ENCODE data around the gene SEC11A. TPM values are rescaled to one million over a fixed set of nuclear protein-coding genes. Genes with fewer than 3 reads are reported as not detected.

The SEC11A gene
- polyA plus RNA-seq, 1 donor from 2014 or later = 158 TPM

- Histone ChIP-seq H3K36me3 (ENCODE audit: insufficient read depth, low read length) (no peaks in the 10 kb centered on the region), H3K79me2 (replicated peaks; ENCODE audit: insufficient read depth, low read length) (no peaks in the 10 kb centered on the region)
These were observed 31.8 kb downstream of the SEC11A start for GRCh38 chr15:84684092-84684491.

GRCh38 chr15:84681831-84682230 is 34.1 kb downstream of the SEC11A start:
- Histone ChIP-seq H3K4me2 (ENCODE audit: low read length) (no peak overlapping the region), H3K79me2 (replicated peaks; ENCODE audit: insufficient read depth, low read length) (no peaks in the 10 kb centered on the region), H4K20me1 (ENCODE audit: insufficient read depth) (no peaks in the 10 kb centered on the region), H3F3A (ENCODE audit: insufficient read depth, low read length, poor library complexity, severe bottlenecking) (no peaks in the 10 kb centered on the region), H3K4me3 (ENCODE audit: low read length) (no peak overlapping the region), H3K27me3 (ENCODE audit: insufficient read depth, low read depth, low read length) (no peaks in the 10 kb centered on the region), H3K9me2 (ENCODE audit: insufficient read depth, low read length) (no peaks in the 10 kb centered on the region), H3K9ac (ENCODE audit: low read length) (no peak overlapping the region), H3K27ac (ENCODE audit: low read length) (no peak overlapping the region), H2AFZ (ENCODE audit: low read depth, low read length) (no peak overlapping the region), H3K9me3 (ENCODE audit: low read length) (no peaks in the 10 kb centered on the region), H3K36me3 (ENCODE audit: insufficient read depth, low read length) (no peaks in the 10 kb centered on the region)
- no peak for TF ChIP-seq REST (IDR thresholded peaks at IDR 0.05; ENCODE audit: borderline replicate concordance)
- TF ChIP-seq EP300 (conservative IDR thresholded peaks at IDR 0.05; ENCODE audit: poor library complexity, severe bottlenecking) = no peak
- TF ChIP-seq TAF1 (IDR thresholded peaks at IDR 0.05; ENCODE audit: low read depth) = no peak
- TF ChIP-seq CTCF (IDR thresholded peaks at IDR 0.05; ENCODE audit: poor library complexity, severe bottlenecking) = no peak
- TF ChIP-seq EZH2 (IDR thresholded peaks at IDR 0.05; ENCODE audit: borderline replicate concordance, insufficient read depth, low read length, poor library complexity, severe bottlenecking) = no peak
- no peak for TF ChIP-seq SMC3 (conservative IDR thresholded peaks at IDR 0.05; ENCODE audit: poor library complexity)

More at GRCh38 chr15:84684092-84684491, 31.8 kb downstream of the SEC11A start:
- TF ChIP-seq CTCF (IDR thresholded peaks at IDR 0.05; ENCODE audit: poor library complexity, severe bottlenecking) = no peak
- TF ChIP-seq MXI1 (conservative IDR thresholded peaks at IDR 0.05; ENCODE audit: poor library complexity, severe bottlenecking) = no peak
- TF ChIP-seq TAF1 (IDR thresholded peaks at IDR 0.05; ENCODE audit: low read depth) = no peak
- TF ChIP-seq SMC3 (conservative IDR thresholded peaks at IDR 0.05; ENCODE audit: poor library complexity) = no peak
- no peak for TF ChIP-seq EP300 (conservative IDR thresholded peaks at IDR 0.05; ENCODE audit: poor library complexity, severe bottlenecking)
- no peak for TF ChIP-seq RAD21 (conservative IDR thresholded peaks at IDR 0.05)
- no peak for TF ChIP-seq EZH2 (IDR thresholded peaks at IDR 0.05; ENCODE audit: borderline replicate concordance, insufficient read depth, low read length, poor library complexity, severe bottlenecking)
- no peak for TF ChIP-seq REST (IDR thresholded peaks at IDR 0.05; ENCODE audit: borderline replicate concordance)
- Histone ChIP-seq H3K9me3 (ENCODE audit: low read length) (no peaks in the 10 kb centered on the region), H2AFZ (ENCODE audit: low read depth, low read length) (no peak overlapping the region), H3K4me3 (ENCODE audit: low read length) (no peak overlapping the region), H3K27me3 (ENCODE audit: insufficient read depth, low read depth, low read length) (no peaks in the 10 kb centered on the region), H3K27ac (ENCODE audit: low read length) (no peak overlapping the region), H3K9me2 (ENCODE audit: insufficient read depth, low read length) (no peaks in the 10 kb centered on the region), H3K4me2 (ENCODE audit: low read length) (no peak overlapping the region), H3K9ac (ENCODE audit: low read length) (no peak overlapping the region), H4K20me1 (ENCODE audit: insufficient read depth) (no peaks in the 10 kb centered on the region), H3F3A (ENCODE audit: insufficient read depth, low read length, poor library complexity, severe bottlenecking) (no peaks in the 10 kb centered on the region)
